WERI-Rb-1 (cell line): ENCODE data around the gene RTKN.

Experiments
- DNase-seq: peaks from one replicate; pipeline ENCODE4 v3.0.0-alpha.2; 2020
- H3K27ac ChIP-seq: fragments of 250-450 bp; sonication (Bioruptor Pico); 2 replicates; pipeline ENCODE4 v1.5.1; 2020; ENCODE audit warnings: mild to moderate bottlenecking, moderate library complexity
- H3K27me3 ChIP-seq: fragments of 250-450 bp; sonication (Bioruptor Pico); 2 replicates; pipeline ENCODE4 v1.5.1; 2021; ENCODE audit warnings: mild to moderate bottlenecking, low read depth, moderate library complexity; ENCODE audit not compliant: insufficient read depth, severe bottlenecking
- H3K36me3 ChIP-seq: fragments of 250-450 bp; sonication (Bioruptor Pico); 2 replicates; pipeline ENCODE4 v1.5.1; 2020; ENCODE audit warnings: mild to moderate bottlenecking, moderate library complexity
- H3K4me3 ChIP-seq: 2 replicates; pipeline ENCODE4 v1.5.1; 2011; ENCODE audit warnings: low read depth, mild to moderate bottlenecking, control low read depth, low read length
- H3K9me3 ChIP-seq: fragments of 250-450 bp; sonication (Bioruptor Pico); 2 replicates; pipeline ENCODE4 v1.5.1; 2021; ENCODE audit warnings: mild to moderate bottlenecking, moderate library complexity; ENCODE audit not compliant: severe bottlenecking
- TF ChIP-seq, protein P1 (sequence below): IDR thresholded peaks from 2 replicates; pipeline ENCODE4 v1.5.1; 2011; ENCODE audit warnings: low read depth, mild to moderate bottlenecking, control low read depth, inconsistent platforms, low read length

RTKN gene

DNA sequence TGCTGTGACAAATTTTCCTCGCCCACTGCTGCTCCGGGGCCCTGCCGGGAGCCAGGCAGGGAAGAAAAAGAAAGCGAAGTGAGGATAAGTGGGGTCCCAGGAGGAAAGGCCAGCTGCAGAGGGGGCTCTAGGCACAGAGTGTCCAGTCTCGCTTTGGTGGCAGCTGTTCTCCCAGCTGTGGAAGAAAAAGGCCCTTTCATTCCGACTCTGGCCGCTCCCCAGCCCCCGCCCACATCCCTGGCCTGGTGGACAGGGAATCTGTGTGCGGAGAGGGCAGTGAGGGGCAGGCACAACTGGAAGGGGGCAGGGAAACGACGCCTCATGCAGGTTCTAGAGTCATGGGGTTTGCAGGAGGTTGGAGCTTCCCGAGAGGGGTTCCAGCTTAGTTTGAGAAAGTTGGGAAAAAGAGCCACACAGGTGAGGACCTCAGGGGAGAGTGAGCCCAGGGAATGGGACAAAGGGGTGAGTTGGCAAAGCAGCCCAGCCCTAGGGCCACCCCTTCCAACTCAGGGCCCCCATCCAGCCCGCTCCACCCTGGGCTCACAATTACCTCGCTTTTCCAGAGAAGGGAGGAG is 1.8 kb downstream of the RTKN start:
- peak; percentile 41 for DNase-seq
- TF ChIP-seq, protein P1, sequence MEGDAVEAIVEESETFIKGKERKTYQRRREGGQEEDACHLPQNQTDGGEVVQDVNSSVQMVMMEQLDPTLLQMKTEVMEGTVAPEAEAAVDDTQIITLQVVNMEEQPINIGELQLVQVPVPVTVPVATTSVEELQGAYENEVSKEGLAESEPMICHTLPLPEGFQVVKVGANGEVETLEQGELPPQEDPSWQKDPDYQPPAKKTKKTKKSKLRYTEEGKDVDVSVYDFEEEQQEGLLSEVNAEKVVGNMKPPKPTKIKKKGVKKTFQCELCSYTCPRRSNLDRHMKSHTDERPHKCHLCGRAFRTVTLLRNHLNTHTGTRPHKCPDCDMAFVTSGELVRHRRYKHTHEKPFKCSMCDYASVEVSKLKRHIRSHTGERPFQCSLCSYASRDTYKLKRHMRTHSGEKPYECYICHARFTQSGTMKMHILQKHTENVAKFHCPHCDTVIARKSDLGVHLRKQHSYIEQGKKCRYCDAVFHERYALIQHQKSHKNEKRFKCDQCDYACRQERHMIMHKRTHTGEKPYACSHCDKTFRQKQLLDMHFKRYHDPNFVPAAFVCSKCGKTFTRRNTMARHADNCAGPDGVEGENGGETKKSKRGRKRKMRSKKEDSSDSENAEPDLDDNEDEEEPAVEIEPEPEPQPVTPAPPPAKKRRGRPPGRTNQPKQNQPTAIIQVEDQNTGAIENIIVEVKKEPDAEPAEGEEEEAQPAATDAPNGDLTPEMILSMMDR, result no peak
- Histone ChIP-seq H3K36me3 (no peaks in the 10 kb centered on the region; the same call in 1 of the 2 replicates), H3K27ac (peak overlapping the region; percentile 90), H3K27me3 (no peaks in the 10 kb centered on the region), H3K4me3 (peak overlapping the region; percentile 69), H3K9me3 (no peaks in the 10 kb centered on the region)

DNA sequence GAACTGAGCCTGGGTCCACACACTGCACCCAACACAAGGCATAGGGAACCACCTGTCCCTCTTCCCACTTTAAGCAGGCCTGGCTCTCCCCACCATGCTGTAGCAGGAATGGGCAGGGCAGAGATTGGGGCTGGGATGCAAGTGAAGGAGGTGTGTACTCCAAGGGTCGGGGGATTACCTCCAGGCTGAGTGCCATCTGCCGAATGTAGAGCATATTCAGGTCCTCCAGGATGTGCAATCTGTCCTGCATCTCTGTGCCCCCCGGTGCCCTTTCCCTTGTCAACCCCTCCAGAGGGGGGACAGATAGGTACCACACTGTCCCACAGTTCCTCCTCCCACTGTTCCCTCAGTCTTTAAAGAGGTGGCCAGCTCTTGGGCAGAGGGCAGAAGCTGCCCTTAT is 2.4 kb downstream of the RTKN start:
- H3K4me3 ChIP-seq, result peak overlapping the region; percentile 69
- no peaks in the 10 kb centered on the region for H3K27me3 ChIP-seq
- TF ChIP-seq, protein P1, result no peak
- H3K36me3 ChIP-seq, result no peaks in the 10 kb centered on the region; the same call in 1 of the 2 replicates
- no peaks in the 10 kb centered on the region for H3K9me3 ChIP-seq
- peak; percentile 84 for DNase-seq
- H3K27ac ChIP-seq, result peak overlapping the region; percentile 90

DNA sequence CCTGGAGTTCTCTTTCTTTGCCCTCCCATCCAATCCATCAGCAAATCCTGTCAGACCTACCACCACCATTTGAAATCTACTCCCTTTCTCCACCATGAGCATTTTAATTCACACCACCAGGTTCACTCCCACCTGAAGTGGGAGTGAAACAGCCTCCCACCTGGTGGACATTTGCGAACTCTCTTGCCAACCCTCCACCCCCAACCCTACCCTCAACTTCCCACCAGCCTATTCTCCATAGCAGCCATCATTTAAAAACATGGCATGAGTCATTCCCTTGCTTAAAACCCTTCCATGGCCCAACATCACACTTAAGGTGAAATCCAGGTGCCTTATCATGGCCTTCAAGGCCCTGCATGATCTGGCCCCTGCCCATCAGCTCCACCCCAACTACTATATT is 3.5 kb downstream of the RTKN start:
- TF ChIP-seq, protein P1, result no peak
- no peak overlapping the region for H3K4me3 ChIP-seq
- no peak overlapping the region for H3K27ac ChIP-seq
- no peaks in the 10 kb centered on the region for H3K9me3 ChIP-seq
- no peaks in the 10 kb centered on the region for H3K27me3 ChIP-seq
- no peak for DNase-seq
- H3K36me3 ChIP-seq, result no peaks in the 10 kb centered on the region; the same call in 1 of the 2 replicates

DNA sequence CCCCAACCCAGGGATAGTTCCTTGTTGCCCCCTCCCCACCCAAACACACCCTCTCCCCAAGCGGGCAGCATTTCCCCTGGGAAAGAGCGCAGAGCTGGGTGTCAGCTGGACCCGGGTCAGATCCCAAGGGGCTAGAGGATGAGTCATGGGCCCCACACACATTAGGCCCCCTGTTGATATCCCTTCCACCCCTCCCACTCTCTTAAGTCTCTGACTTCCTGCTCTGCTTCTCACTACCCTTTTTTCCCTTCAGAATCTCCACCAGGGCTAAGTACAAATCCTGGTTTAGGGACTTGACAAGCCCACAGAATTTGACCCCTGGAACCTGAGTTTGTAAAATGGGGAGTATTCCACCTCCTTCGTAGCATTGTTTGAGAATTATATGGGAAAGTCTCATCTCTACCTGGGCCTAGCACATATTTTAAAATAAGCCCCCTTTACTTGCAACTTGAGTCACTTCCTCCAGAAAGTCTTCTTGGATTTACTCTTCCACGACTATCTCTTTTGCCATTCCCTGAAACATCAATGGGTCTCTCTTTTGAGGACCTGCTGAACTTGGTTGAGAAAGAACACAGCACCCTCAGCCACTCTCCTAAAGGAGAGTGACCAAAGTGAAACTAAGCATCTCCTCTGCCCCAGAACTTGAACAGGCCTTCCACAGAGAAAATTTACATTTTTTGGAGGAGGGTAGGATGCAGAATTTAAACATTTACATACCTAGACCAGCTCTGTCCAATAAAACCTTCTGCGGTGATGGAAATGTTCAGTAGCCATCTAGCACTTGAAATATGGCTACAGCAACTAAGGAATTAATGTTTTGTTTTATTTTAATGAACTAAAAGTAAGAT is 4.7 kb downstream of the RTKN start:
- no peak for DNase-seq
- TF ChIP-seq, protein P1, result no peak

DNA sequence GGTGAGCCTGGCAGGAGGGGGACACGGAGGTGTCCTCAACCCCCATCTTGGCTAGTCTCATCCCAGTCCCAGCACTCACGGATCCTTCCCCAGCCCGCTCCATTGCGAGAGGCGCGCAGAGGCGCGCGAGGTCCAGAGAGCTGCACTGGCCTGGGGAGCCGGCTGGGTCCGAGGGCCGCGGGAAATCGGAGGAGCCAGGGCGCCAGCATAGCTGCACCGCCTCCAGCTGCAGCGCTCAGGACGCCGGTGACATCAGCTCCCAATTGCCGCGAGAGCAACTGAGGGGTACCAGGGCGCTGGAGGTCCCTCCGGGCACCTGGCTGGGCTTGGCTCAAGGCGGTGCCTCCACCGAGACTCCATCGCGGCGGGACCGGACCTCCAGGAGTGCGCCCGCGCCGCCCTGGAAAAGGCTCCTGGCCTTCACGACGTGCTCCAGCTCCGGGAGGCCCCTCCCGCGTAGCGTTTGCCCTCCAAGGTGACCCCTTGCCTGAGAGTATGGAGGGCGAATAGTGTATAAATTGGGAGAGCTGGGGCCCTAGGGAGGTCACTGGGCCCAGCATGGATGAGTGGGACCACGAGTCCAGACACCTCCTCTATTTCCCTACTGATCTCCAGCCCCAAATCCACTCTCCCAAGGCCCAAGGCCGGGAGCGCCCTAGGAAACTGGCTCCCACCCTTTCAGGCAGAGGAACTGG is 5.5 kb downstream of the RTKN start:
- H3K27me3 ChIP-seq, result no peaks in the 10 kb centered on the region
- no peaks in the 10 kb centered on the region for H3K9me3 ChIP-seq
- H3K36me3 ChIP-seq, result no peaks in the 10 kb centered on the region; the same call in none of the 2 replicates
- H3K4me3 ChIP-seq, result no peak overlapping the region
- TF ChIP-seq, protein P1, result no peak
- no peak overlapping the region for H3K27ac ChIP-seq
- no peak for DNase-seq

More for the DNA sequence above, 4.7 kb downstream of the RTKN start:
- Histone ChIP-seq H3K36me3 (no peaks in the 10 kb centered on the region; the same call in none of the 2 replicates), H3K27ac (no peak overlapping the region), H3K27me3 (no peaks in the 10 kb centered on the region), H3K9me3 (no peaks in the 10 kb centered on the region), H3K4me3 (no peak overlapping the region)
